ENCODE measurements around the gene INPP5D. TPM values are rescaled to one million over a fixed set of nuclear protein-coding genes. Genes with fewer than 3 reads are reported as not detected.

The INPP5D gene
- total RNA-seq, 2 donors from 2014 or later, result 0.66 to 3.0 TPM

GRCh38 chr2:233023007-233023760, 37.0 kb upstream of the INPP5D start:
- no peaks in the 10 kb centered on the region for H3K9me3 ChIP-seq (ENCODE audit: control insufficient read depth, low read length)
- 95 to 100% methylated on average over 12 to 18 of the region's 18 CpGs for WGBS, 2 experiments (ENCODE audit: insufficient coverage in 1 of 2, insufficient read length in 1 of 2)
- DNase-seq, result no peak
- Mint-ChIP-seq H3K27me3 (ENCODE audit: insufficient read depth) (peaks cover 4% of the 10 kb centered on the region), H3K4me3 (no peak overlapping the region), H3K9me3 (peaks cover 2% of the 10 kb centered on the region), H3K4me1 (peaks cover 3% of the 10 kb centered on the region), H3K27ac (no peak overlapping the region), H3K36me3 (ENCODE audit: low read depth) (no peaks in the 10 kb centered on the region)
- no peak overlapping the region for H3K4me3 ChIP-seq (ENCODE audit: low read length)
- H3K9ac ChIP-seq (ENCODE audit: extremely low read depth, low read length, poor library complexity, severe bottlenecking), result no peak overlapping the region
- no peaks in the 10 kb centered on the region for H3K27me3 ChIP-seq (ENCODE audit: control insufficient read depth, insufficient read depth, low read length, poor library complexity, severe bottlenecking)
- no peaks in the 10 kb centered on the region for H3K4me1 ChIP-seq (ENCODE audit: control insufficient read depth, insufficient read depth, low read length)
- no peaks in the 10 kb centered on the region for H3K36me3 ChIP-seq (ENCODE audit: control insufficient read depth, insufficient read depth, low read length)
- H3K27ac ChIP-seq (ENCODE audit: low read depth, low read length), result no peak overlapping the region
- TF ChIP-seq CTCF (conservative IDR thresholded peaks at IDR 0.05), result no peak

- Histone ChIP-seq H3K36me3 (ENCODE audit: control insufficient read depth, insufficient read depth, low read length) (no peaks in the 10 kb centered on the region), H3K9ac (ENCODE audit: extremely low read depth, low read length, poor library complexity, severe bottlenecking) (no peak overlapping the region), H3K4me1 (ENCODE audit: control insufficient read depth, insufficient read depth, low read length) (no peaks in the 10 kb centered on the region), H3K27me3 (ENCODE audit: control insufficient read depth, insufficient read depth, low read length, poor library complexity, severe bottlenecking) (no peaks in the 10 kb centered on the region), H3K4me3 (ENCODE audit: low read length) (no peak overlapping the region), H3K27ac (ENCODE audit: low read depth, low read length) (no peak overlapping the region), H3K9me3 (ENCODE audit: control insufficient read depth, low read length) (no peaks in the 10 kb centered on the region)
- H3K36me3 Mint-ChIP-seq (ENCODE audit: low read depth), result no peaks in the 10 kb centered on the region
- TF ChIP-seq CTCF (conservative IDR thresholded peaks at IDR 0.05), result no peak
- H3K4me3 Mint-ChIP-seq, result no peak overlapping the region
- H3K27ac Mint-ChIP-seq, result no peak overlapping the region
- no peak for DNase-seq
- 91 to 95% methylated on average over 11 to 14 of the region's 14 CpGs for WGBS, 2 experiments (ENCODE audit: insufficient coverage in 1 of 2, insufficient read length in 1 of 2)
- H3K9me3 Mint-ChIP-seq, result no peaks in the 10 kb centered on the region
- H3K4me1 Mint-ChIP-seq, result peaks cover 3% of the 10 kb centered on the region
- H3K27me3 Mint-ChIP-seq (ENCODE audit: insufficient read depth), result no peaks in the 10 kb centered on the region
These were observed 36.3 kb upstream of the INPP5D start for GRCh38 chr2:233023761-233024410.

- Mint-ChIP-seq H3K27me3 (ENCODE audit: insufficient read depth) (no peaks in the 10 kb centered on the region), H3K9me3 (no peaks in the 10 kb centered on the region)
- H3K4me1 ChIP-seq (ENCODE audit: control insufficient read depth, insufficient read depth, low read length), result no peaks in the 10 kb centered on the region
These were observed 34.4 kb upstream of the INPP5D start for GRCh38 chr2:233025706-233026105.

More at GRCh38 chr2:233025706-233026105, 34.4 kb upstream of the INPP5D start:
- Histone ChIP-seq H3K27ac (ENCODE audit: low read depth, low read length) (no peak overlapping the region), H3K36me3 (ENCODE audit: control insufficient read depth, insufficient read depth, low read length) (no peaks in the 10 kb centered on the region), H3K9me3 (ENCODE audit: control insufficient read depth, low read length) (no peaks in the 10 kb centered on the region), H3K27me3 (ENCODE audit: control insufficient read depth, insufficient read depth, low read length, poor library complexity, severe bottlenecking) (no peaks in the 10 kb centered on the region), H3K9ac (ENCODE audit: extremely low read depth, low read length, poor library complexity, severe bottlenecking) (no peak overlapping the region), H3K4me3 (ENCODE audit: low read length) (no peak overlapping the region)
- WGBS, 2 experiments (ENCODE audit: insufficient coverage in 1 of 2, insufficient read length in 1 of 2), result 82 to 86% methylated on average over 7 of the region's 7 CpGs
- H3K4me3 Mint-ChIP-seq, result no peak overlapping the region
- H3K4me1 Mint-ChIP-seq, result peaks cover 3% of the 10 kb centered on the region
- no peak for DNase-seq
- H3K27ac Mint-ChIP-seq, result no peak overlapping the region
- TF ChIP-seq CTCF (conservative IDR thresholded peaks at IDR 0.05), result no peak
- no peaks in the 10 kb centered on the region for H3K36me3 Mint-ChIP-seq (ENCODE audit: low read depth)
